Tibial nerve (tissue), 3 donors: ENCODE data around the gene PCED1B.

Experiments used
- POLR2A ChIP-seq, 2 donors: fragments of 450-650 bp; IDR thresholded peaks; one replicate each; pipeline ENCODE4 v1.6.1; 2017; ENCODE audit warnings: antibody characterized with exemption in 2 of 2, mild to moderate bottlenecking in 2 of 2, moderate library complexity in 2 of 2
- TF ChIP-seq, protein P1 (sequence below), 5 experiments: fragments of 200-600 bp in 3 of 5; fragments of 450-650 bp in 2 of 5; sonication (generic) in 3 of 5; IDR thresholded peaks; one replicate each; pipeline ENCODE4 v1.5.1; 2016 to 2019; ENCODE audit warnings: antibody characterized with exemption in 5 of 5, mild to moderate bottlenecking in 3 of 5, moderate library complexity in 2 of 5

GRCh38 chr12:47251919-47252318 lies 172.5 kb downstream of the PCED1B start:
- TF ChIP-seq, protein P1, sequence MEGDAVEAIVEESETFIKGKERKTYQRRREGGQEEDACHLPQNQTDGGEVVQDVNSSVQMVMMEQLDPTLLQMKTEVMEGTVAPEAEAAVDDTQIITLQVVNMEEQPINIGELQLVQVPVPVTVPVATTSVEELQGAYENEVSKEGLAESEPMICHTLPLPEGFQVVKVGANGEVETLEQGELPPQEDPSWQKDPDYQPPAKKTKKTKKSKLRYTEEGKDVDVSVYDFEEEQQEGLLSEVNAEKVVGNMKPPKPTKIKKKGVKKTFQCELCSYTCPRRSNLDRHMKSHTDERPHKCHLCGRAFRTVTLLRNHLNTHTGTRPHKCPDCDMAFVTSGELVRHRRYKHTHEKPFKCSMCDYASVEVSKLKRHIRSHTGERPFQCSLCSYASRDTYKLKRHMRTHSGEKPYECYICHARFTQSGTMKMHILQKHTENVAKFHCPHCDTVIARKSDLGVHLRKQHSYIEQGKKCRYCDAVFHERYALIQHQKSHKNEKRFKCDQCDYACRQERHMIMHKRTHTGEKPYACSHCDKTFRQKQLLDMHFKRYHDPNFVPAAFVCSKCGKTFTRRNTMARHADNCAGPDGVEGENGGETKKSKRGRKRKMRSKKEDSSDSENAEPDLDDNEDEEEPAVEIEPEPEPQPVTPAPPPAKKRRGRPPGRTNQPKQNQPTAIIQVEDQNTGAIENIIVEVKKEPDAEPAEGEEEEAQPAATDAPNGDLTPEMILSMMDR (IDR thresholded peaks at IDR 0.05): no peak
- no peak for TF ChIP-seq POLR2A (IDR thresholded peaks at IDR 0.05)
